GM23338 (cell line): ENCODE results near the gene GPRASP3. TPM values are rescaled to one million over a fixed set of nuclear protein-coding genes. Genes with fewer than 3 reads are reported as not detected.
"Not testable (repeated sequence)": the region's sequence is repeated elsewhere in the genome, so short reads cannot be mapped to it uniquely, and the experiment has no call there.

Source experiments
- ATAC-seq: fragments of 200-7000 bp; cut with Tn5 transposase; 3 replicates; pipeline ENCODE4 v1.9.1; 2020
- DNase-seq: peaks from one replicate; pipeline ENCODE4 v3.0.0-alpha.2; 2015; ENCODE audit warnings: low spot score
- H2AFZ ChIP-seq: fragments of 200-600 bp; sonication (generic); 2 replicates; pipeline ENCODE4 v1.8.0; 2016; ENCODE audit warnings: antibody characterized with exemption, mild to moderate bottlenecking, moderate library complexity
- H3F3A ChIP-seq: fragments of 200-600 bp; sonication (generic); replicated peaks from 2 replicates; pipeline ENCODE4 v1.8.0; 2017; ENCODE audit warnings: antibody characterized with exemption, mixed run types, low read depth
- H3K27ac ChIP-seq: fragments of 200-600 bp; sonication (generic); 2 replicates; pipeline ENCODE4 v1.6.1; 2016; ENCODE audit warnings: low read depth
- H3K27me3 ChIP-seq: fragments of 200-600 bp; sonication (generic); 2 replicates; pipeline ENCODE4 v1.8.0; 2016; ENCODE audit warnings: mild to moderate bottlenecking, mixed run types, moderate library complexity; ENCODE audit not compliant: insufficient read depth
- H3K36me3 ChIP-seq: fragments of 200-600 bp; sonication (generic); 2 replicates; pipeline ENCODE4 v1.8.0; 2016; ENCODE audit warnings: mild to moderate bottlenecking; ENCODE audit not compliant: insufficient read depth
- H3K4me1 ChIP-seq: fragments of 200-600 bp; sonication (generic); 2 replicates; pipeline ENCODE4 v1.8.0; 2016; ENCODE audit warnings: mild to moderate bottlenecking, moderate library complexity; ENCODE audit not compliant: insufficient read depth
- H3K4me2 ChIP-seq: fragments of 200-600 bp; sonication (generic); 2 replicates; pipeline ENCODE4 v1.7.1; 2017; ENCODE audit warnings: mixed run types
- H3K4me3 ChIP-seq: fragments of 200-600 bp; sonication (generic); 2 replicates; pipeline ENCODE4 v1.6.1; 2016; ENCODE audit warnings: mixed run types
- H3K79me2 ChIP-seq: fragments of 200-600 bp; sonication (generic); replicated peaks from 2 replicates; pipeline ENCODE4 v1.8.0; 2017; ENCODE audit warnings: mild to moderate bottlenecking; ENCODE audit not compliant: insufficient read depth
- H3K9me2 ChIP-seq: fragments of 200-600 bp; sonication (generic); 2 replicates; pipeline ENCODE4 v1.8.0; 2017; ENCODE audit not compliant: insufficient read depth
- H4K20me1 ChIP-seq: fragments of 200-600 bp; sonication (generic); replicated peaks from 2 replicates; pipeline ENCODE4 v1.8.0; 2017; ENCODE audit warnings: mild to moderate bottlenecking; ENCODE audit not compliant: insufficient read depth
- H3K27ac Mint-ChIP-seq: 2 replicates; pipeline ENCODE4 v1.8.0; 2020; ENCODE audit warnings: inconsistent platforms, mild to moderate bottlenecking, moderate library complexity, mixed read lengths
- H3K27me3 Mint-ChIP-seq: 3 replicates; pipeline ENCODE4 v1.8.0; 2022; ENCODE audit warnings: low read depth, mild to moderate bottlenecking, moderate library complexity, mixed read lengths, inconsistent platforms; ENCODE audit not compliant: insufficient read depth, poor library complexity
- H3K36me3 Mint-ChIP-seq: 3 replicates; pipeline ENCODE4 v1.8.0; 2021; ENCODE audit warnings: low read depth, mild to moderate bottlenecking, inconsistent platforms, moderate library complexity, mixed read lengths
- H3K4me1 Mint-ChIP-seq: 3 replicates; pipeline ENCODE4 v1.8.0; 2020; ENCODE audit warnings: mild to moderate bottlenecking, inconsistent platforms, mixed read lengths
- H3K4me3 Mint-ChIP-seq: 3 replicates; pipeline ENCODE4 v1.8.0; 2021; ENCODE audit warnings: moderate library complexity, mild to moderate bottlenecking, inconsistent platforms, mixed read lengths
- H3K9me3 Mint-ChIP-seq: 3 replicates; pipeline ENCODE4 v1.8.0; 2020; ENCODE audit warnings: moderate library complexity, mild to moderate bottlenecking, inconsistent platforms, mixed read lengths
- JUNB ChIP-seq: IDR thresholded peaks from one replicate; pipeline ENCODE4 v1.6.1; 2016; ENCODE audit warnings: antibody characterized with exemption; ENCODE audit not compliant: unreplicated experiment
- NANOG ChIP-seq: IDR thresholded peaks from 2 replicates; pipeline ENCODE4 v1.6.1; 2016; ENCODE audit warnings: antibody characterized with exemption, borderline replicate concordance
- ZNF331 ChIP-seq: fragments of 250-450 bp; sonication (Bioruptor Pico); IDR thresholded peaks from 2 replicates; pipeline ENCODE4 v1.5.0; 2020; ENCODE audit warnings: low read depth, mild to moderate bottlenecking, moderate library complexity
- polyA plus RNA-seq: library from polyadenylated mRNA; unstranded; fragments of >200 nt; fragmentation: Nextera tagmentation; extraction: Ambion mirVana; gene quantifications from 2 replicates; pipeline ENCODE4 v1.2.1, GENCODE V29; 2016
- total RNA-seq: library from RNA; depleted of rRNA; stranded (reverse); fragments of >200 nt; shearing (Covaris generic); gene quantifications from 2 replicates; pipeline ENCODE4 v1.2.3, GENCODE V29; 2014
- TF ChIP-seq, protein P1 (sequence below): IDR thresholded peaks from one replicate; pipeline ENCODE4 v1.6.1; 2018; ENCODE audit warnings: antibody characterized with exemption; ENCODE audit not compliant: unreplicated experiment
- TF ChIP-seq, protein P2 (sequence below), 2 experiments: fragments of 200-600 bp in 1 of 2; sonication (generic) in 1 of 2; conservative IDR thresholded peaks; 2 replicates each; pipeline versions ENCODE4 v1.5.1 to v1.6.1; 2016 to 2017; ENCODE audit warnings: antibody characterized with exemption in 2 of 2, low read depth in 2 of 2, mild to moderate bottlenecking in 2 of 2, moderate library complexity in 1 of 2

The GPRASP3 gene
- total and polyA plus RNA-seq, 2 experiments from 2014 or later, result 7.9 to 18.2 TPM

DNA sequence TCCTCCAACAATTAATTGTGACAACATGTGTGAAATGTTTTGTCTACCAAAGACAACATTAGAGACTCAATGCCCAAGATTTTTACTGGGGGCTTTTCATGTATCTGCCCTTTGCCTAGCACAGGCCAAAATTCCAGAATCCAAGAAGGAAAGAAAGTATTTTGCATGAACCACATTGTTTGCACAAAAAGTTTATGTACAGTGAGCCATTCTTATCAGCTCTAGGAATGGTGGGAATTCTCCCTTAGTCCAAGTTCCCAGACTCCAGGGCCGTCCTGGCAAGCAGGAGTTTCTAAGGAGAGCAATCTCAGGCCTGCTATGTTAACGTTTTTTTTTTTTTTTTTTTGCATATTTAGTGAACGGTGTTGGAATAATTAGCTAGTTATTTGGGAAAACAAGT lies 47.7 kb upstream of the GPRASP3 start:
- H3K4me3 Mint-ChIP-seq, result no peak overlapping the region
- H3K27me3 Mint-ChIP-seq, result no peaks in the 10 kb centered on the region
- no peaks in the 10 kb centered on the region for H3K4me1 ChIP-seq
- H3K9me2 ChIP-seq, result no peaks in the 10 kb centered on the region
- ATAC-seq (no peak), DNase-seq (no peak)
- H3K79me2 ChIP-seq, result no peaks in the 10 kb centered on the region
- no peak overlapping the region for H3K27ac Mint-ChIP-seq
- no peak overlapping the region for H3K4me2 ChIP-seq
- no peak overlapping the region for H2AFZ ChIP-seq
- H3K27ac ChIP-seq, result no peak overlapping the region
- TF ChIP-seq JUNB (no peak), ZNF331 (CRISPR knock-in tag) (no peak), NANOG (no peak)
- TF ChIP-seq, protein P1, sequence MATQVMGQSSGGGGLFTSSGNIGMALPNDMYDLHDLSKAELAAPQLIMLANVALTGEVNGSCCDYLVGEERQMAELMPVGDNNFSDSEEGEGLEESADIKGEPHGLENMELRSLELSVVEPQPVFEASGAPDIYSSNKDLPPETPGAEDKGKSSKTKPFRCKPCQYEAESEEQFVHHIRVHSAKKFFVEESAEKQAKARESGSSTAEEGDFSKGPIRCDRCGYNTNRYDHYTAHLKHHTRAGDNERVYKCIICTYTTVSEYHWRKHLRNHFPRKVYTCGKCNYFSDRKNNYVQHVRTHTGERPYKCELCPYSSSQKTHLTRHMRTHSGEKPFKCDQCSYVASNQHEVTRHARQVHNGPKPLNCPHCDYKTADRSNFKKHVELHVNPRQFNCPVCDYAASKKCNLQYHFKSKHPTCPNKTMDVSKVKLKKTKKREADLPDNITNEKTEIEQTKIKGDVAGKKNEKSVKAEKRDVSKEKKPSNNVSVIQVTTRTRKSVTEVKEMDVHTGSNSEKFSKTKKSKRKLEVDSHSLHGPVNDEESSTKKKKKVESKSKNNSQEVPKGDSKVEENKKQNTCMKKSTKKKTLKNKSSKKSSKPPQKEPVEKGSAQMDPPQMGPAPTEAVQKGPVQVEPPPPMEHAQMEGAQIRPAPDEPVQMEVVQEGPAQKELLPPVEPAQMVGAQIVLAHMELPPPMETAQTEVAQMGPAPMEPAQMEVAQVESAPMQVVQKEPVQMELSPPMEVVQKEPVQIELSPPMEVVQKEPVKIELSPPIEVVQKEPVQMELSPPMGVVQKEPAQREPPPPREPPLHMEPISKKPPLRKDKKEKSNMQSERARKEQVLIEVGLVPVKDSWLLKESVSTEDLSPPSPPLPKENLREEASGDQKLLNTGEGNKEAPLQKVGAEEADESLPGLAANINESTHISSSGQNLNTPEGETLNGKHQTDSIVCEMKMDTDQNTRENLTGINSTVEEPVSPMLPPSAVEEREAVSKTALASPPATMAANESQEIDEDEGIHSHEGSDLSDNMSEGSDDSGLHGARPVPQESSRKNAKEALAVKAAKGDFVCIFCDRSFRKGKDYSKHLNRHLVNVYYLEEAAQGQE, result no peak
- TF ChIP-seq, protein P2, sequence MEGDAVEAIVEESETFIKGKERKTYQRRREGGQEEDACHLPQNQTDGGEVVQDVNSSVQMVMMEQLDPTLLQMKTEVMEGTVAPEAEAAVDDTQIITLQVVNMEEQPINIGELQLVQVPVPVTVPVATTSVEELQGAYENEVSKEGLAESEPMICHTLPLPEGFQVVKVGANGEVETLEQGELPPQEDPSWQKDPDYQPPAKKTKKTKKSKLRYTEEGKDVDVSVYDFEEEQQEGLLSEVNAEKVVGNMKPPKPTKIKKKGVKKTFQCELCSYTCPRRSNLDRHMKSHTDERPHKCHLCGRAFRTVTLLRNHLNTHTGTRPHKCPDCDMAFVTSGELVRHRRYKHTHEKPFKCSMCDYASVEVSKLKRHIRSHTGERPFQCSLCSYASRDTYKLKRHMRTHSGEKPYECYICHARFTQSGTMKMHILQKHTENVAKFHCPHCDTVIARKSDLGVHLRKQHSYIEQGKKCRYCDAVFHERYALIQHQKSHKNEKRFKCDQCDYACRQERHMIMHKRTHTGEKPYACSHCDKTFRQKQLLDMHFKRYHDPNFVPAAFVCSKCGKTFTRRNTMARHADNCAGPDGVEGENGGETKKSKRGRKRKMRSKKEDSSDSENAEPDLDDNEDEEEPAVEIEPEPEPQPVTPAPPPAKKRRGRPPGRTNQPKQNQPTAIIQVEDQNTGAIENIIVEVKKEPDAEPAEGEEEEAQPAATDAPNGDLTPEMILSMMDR (conservative IDR thresholded peaks at IDR 0.05; ENCODE audit: low read depth in 2 of 2), result no peak
- peaks cover 4% of the 10 kb centered on the region; the same call in 1 of the 3 replicates for H3K36me3 Mint-ChIP-seq
- H3K4me1 Mint-ChIP-seq, result no peaks in the 10 kb centered on the region
- no peaks in the 10 kb centered on the region for H4K20me1 ChIP-seq
- H3K9me3 Mint-ChIP-seq, result no peaks in the 10 kb centered on the region
- no peak overlapping the region for H3K4me3 ChIP-seq
- H3K27me3 ChIP-seq, result no peaks in the 10 kb centered on the region
- no peaks in the 10 kb centered on the region for H3F3A ChIP-seq
- no peaks in the 10 kb centered on the region for H3K36me3 ChIP-seq

DNA sequence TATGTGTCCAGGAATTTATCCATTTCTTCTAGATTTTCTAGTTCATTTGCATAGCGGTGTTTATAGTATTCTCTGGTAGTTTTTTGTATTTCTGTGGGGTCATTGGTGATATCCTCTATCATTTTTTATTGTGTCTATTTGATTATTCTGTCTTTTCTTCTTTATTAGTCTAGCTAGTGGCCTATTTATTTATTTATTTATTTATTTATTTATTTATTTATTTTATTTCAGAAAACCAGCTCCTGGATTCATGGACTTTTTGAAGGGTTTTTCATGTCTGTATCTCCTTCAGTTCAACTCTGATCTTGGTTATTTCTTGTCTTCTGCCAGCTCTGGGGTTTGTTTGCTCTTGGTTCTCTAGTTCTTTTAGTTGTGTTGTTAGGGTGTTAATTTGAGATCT lies 43.1 kb upstream of the GPRASP3 start:
- H3K27ac ChIP-seq, ATAC-seq, H3K9me2 ChIP-seq, H3K4me1 Mint-ChIP-seq, H3K27me3 ChIP-seq, H3K27me3 Mint-ChIP-seq, H3K36me3 Mint-ChIP-seq, H2AFZ ChIP-seq, H3K4me1 ChIP-seq, H3K4me2 ChIP-seq, H3F3A ChIP-seq, H3K4me3 ChIP-seq, DNase-seq, H3K9me3 Mint-ChIP-seq, H3K4me3 Mint-ChIP-seq, H4K20me1 ChIP-seq, H3K36me3 ChIP-seq, H3K27ac Mint-ChIP-seq, H3K79me2 ChIP-seq: not testable (repeated sequence)
